GM12892 (cell line): ENCODE results near the gene GCLC.

ENCODE experiments used
- DNase-seq: peaks from one replicate; pipeline ENCODE4 v3.0.0; 2011; ENCODE audit not compliant: insufficient read length
- FAIRE-seq: peaks from 2 replicates; lab custom pipeline; 2011; peaks lifted over from hg19 to GRCh38; lab: Jason Lieb, UNC
- POLR2A ChIP-seq: IDR thresholded peaks from 2 replicates; pipeline ENCODE4 v1.6.1; 2011; ENCODE audit warnings: low read depth, low read length, control low read depth
- POLR2AphosphoS5 ChIP-seq: IDR thresholded peaks from 2 replicates; pipeline ENCODE4 v1.6.1; 2011; ENCODE audit warnings: low read depth, low read length, control low read depth
- TAF1 ChIP-seq: IDR thresholded peaks from 2 replicates; pipeline ENCODE4 v1.6.1; 2011; ENCODE audit warnings: low read depth, mild to moderate bottlenecking, control low read depth, low read length, borderline replicate concordance

The GCLC gene

GRCh38 chr6:53451165-53451564, 93.7 kb downstream of the GCLC start:
- DNase-seq (no peak), FAIRE-seq (no peak)
- TF ChIP-seq POLR2AphosphoS5 (no peak), TAF1 (no peak), POLR2A (no peak)

- no peak for TF ChIP-seq TAF1
- FAIRE-seq (no peak), DNase-seq (no peak)
Observed at GRCh38 chr6:53447865-53448264, 97.0 kb downstream of the GCLC start.
